DND-41 (cell line): ENCODE results near the gene DENND1A.

Experiments used
- EZH2 ChIP-seq: IDR thresholded peaks from 3 replicates; pipeline ENCODE4 v1.6.1; 2012; ENCODE audit warnings: borderline replicate concordance, low read depth, mild to moderate bottlenecking, moderate library complexity, low read length, inconsistent platforms; ENCODE audit not compliant: severe bottlenecking
- TF ChIP-seq, protein P1 (sequence below): IDR thresholded peaks from 2 replicates; pipeline ENCODE4 v1.5.1; 2012; ENCODE audit warnings: borderline replicate concordance, low read length, moderate library complexity, mild to moderate bottlenecking; ENCODE audit not compliant: poor library complexity, severe bottlenecking; ENCODE audit errors: extremely low read depth

DNA sequence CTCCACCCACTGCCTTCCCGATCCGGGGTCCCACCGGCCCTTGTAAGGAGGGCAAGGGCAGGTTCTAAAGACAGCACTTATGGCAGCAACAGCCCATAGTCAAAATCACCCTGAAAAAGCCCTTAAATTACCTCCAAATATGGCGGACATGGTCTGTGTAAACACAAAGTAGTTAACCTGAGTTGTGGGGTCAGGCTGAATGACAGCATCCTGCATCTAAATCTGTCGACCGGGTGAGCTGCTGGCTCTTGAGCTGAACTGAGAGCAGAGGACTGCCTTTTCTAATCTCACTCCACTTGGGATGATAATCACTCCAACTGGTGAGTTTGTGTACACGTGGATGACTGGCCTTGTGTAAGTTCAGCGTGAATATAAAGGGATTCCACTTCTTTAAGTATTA lies 249.6 kb downstream of the DENND1A start:
- TF ChIP-seq, protein P1, sequence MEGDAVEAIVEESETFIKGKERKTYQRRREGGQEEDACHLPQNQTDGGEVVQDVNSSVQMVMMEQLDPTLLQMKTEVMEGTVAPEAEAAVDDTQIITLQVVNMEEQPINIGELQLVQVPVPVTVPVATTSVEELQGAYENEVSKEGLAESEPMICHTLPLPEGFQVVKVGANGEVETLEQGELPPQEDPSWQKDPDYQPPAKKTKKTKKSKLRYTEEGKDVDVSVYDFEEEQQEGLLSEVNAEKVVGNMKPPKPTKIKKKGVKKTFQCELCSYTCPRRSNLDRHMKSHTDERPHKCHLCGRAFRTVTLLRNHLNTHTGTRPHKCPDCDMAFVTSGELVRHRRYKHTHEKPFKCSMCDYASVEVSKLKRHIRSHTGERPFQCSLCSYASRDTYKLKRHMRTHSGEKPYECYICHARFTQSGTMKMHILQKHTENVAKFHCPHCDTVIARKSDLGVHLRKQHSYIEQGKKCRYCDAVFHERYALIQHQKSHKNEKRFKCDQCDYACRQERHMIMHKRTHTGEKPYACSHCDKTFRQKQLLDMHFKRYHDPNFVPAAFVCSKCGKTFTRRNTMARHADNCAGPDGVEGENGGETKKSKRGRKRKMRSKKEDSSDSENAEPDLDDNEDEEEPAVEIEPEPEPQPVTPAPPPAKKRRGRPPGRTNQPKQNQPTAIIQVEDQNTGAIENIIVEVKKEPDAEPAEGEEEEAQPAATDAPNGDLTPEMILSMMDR, result no peak
- TF ChIP-seq EZH2, result no peak
